Measurements from ENCODE around the gene IMMP2L. TPM values are rescaled to one million over a fixed set of nuclear protein-coding genes. Genes with fewer than 3 reads are reported as not detected.

IMMP2L gene
- polyA plus RNA-seq, 1 experiment = 5.8 TPM

GRCh38 chr7:110835218-110835617 is 727.1 kb downstream of the IMMP2L start:
- ChIA-PET CTCF (no interaction called here), POLR2A (no interaction called here)
- no peak for TF ChIP-seq CTCF (IDR thresholded peaks at IDR 0.05; ENCODE audit: insufficient read depth, low read depth, low read length)
- Histone ChIP-seq H3K27me3 (ENCODE audit: control insufficient read depth, insufficient read depth, low read length) (no peaks in the 10 kb centered on the region), H3K4me3 (ENCODE audit: low read depth, low read length) (no peak overlapping the region), H3K36me3 (ENCODE audit: control insufficient read depth, insufficient read depth, low read length) (no peaks in the 10 kb centered on the region)
- DNase-seq (ENCODE audit: low read depth) = no peak

- Histone ChIP-seq H3K4me3 (ENCODE audit: low read depth, low read length) (no peak overlapping the region), H3K27me3 (ENCODE audit: control insufficient read depth, insufficient read depth, low read length) (no peaks in the 10 kb centered on the region), H3K36me3 (ENCODE audit: control insufficient read depth, insufficient read depth, low read length) (no peaks in the 10 kb centered on the region)
- ChIA-PET CTCF (interaction anchor here (0.6 to 1.5 kb wide), 2 partner anchors 9 to 183 kb away, joined by 3 read pairs; no protein-coding TSS in a partner anchor), POLR2A (no interaction called here)
- DNase-seq (ENCODE audit: low read depth) = no peak
- no peak for TF ChIP-seq CTCF (IDR thresholded peaks at IDR 0.05; ENCODE audit: insufficient read depth, low read depth, low read length)
Observed at GRCh38 chr7:110831419-110831818, 730.9 kb downstream of the IMMP2L start.

- Histone ChIP-seq H3K4me3 (ENCODE audit: low read depth, low read length) (no peak overlapping the region), H3K36me3 (ENCODE audit: control insufficient read depth, insufficient read depth, low read length) (no peaks in the 10 kb centered on the region), H3K27me3 (ENCODE audit: control insufficient read depth, insufficient read depth, low read length) (no peaks in the 10 kb centered on the region)
- DNase-seq (ENCODE audit: low read depth) = no peak
- POLR2A ChIA-PET = no interaction called here
- CTCF ChIA-PET = interaction anchor here (0.6 to 1.5 kb wide), 3 partner anchors 9 to 184 kb away, joined by 3 read pairs; no protein-coding TSS in a partner anchor
- no peak for TF ChIP-seq CTCF (IDR thresholded peaks at IDR 0.05; ENCODE audit: insufficient read depth, low read depth, low read length)
Observed at GRCh38 chr7:110830778-110831177, 731.5 kb downstream of the IMMP2L start.

- TF ChIP-seq CTCF (IDR thresholded peaks at IDR 0.05; ENCODE audit: insufficient read depth, low read depth, low read length) = no peak
- Histone ChIP-seq H3K36me3 (ENCODE audit: control insufficient read depth, insufficient read depth, low read length) (no peaks in the 10 kb centered on the region), H3K27me3 (ENCODE audit: control insufficient read depth, insufficient read depth, low read length) (no peaks in the 10 kb centered on the region), H3K4me3 (ENCODE audit: low read depth, low read length) (no peak overlapping the region)
- ChIA-PET POLR2A (no interaction called here), CTCF (no interaction called here)
- DNase-seq (ENCODE audit: low read depth) = no peak
Observed at GRCh38 chr7:110827936-110828335, 734.4 kb downstream of the IMMP2L start.

- DNase-seq (ENCODE audit: low read depth) = no peak
- no peak overlapping the region for H3K4me3 ChIP-seq (ENCODE audit: low read depth, low read length)
- CTCF ChIA-PET = no interaction called here
- POLR2A ChIA-PET = no interaction called here
- H3K36me3 ChIP-seq (ENCODE audit: control insufficient read depth, insufficient read depth, low read length) = no peaks in the 10 kb centered on the region
- no peak for TF ChIP-seq CTCF (IDR thresholded peaks at IDR 0.05; ENCODE audit: insufficient read depth, low read depth, low read length)
- no peaks in the 10 kb centered on the region for H3K27me3 ChIP-seq (ENCODE audit: control insufficient read depth, insufficient read depth, low read length)
Observed at GRCh38 chr7:110827287-110827855, 734.9 kb downstream of the IMMP2L start.
